HepG2 (cell line): ENCODE results near the gene GRAMD2A. TPM values are rescaled to one million over a fixed set of nuclear protein-coding genes. Genes with fewer than 3 reads are reported as not detected.

Experiments used
- AKNA ChIP-seq: sonication (generic); formaldehyde crosslinking; IDR thresholded peaks from 2 replicates; pipeline ENCODE4 v1.4.0; 2020; ENCODE audit warnings: missing genetic modification reagents, borderline replicate concordance
- BHLHE40 ChIP-seq: IDR thresholded peaks from 2 replicates; pipeline ENCODE4 v1.6.1; 2011; ENCODE audit warnings: low read length, improper control_type of control experiment
- DDIT3 ChIP-seq: sonication (generic); formaldehyde crosslinking; IDR thresholded peaks from 2 replicates; pipeline ENCODE4 v1.4.0; 2020; ENCODE audit warnings: mild to moderate bottlenecking, missing genetic modification reagents
- FOXP4 ChIP-seq: sonication (generic); formaldehyde crosslinking; IDR thresholded peaks from 2 replicates; pipeline ENCODE4 v1.4.0; 2020; ENCODE audit warnings: missing genetic modification reagents
- KLF16 ChIP-seq, 2 experiments: sonication (generic) in 1 of 2; formaldehyde crosslinking in 1 of 2; IDR thresholded peaks; 2 replicates each; pipeline versions ENCODE4 v1.6.1 to v1.8.0; 2016 to 2023; ENCODE audit warnings: missing genetic modification reagents in 2 of 2, missing compliant biosample characterization in 1 of 2
- MED8 ChIP-seq: sonication (generic); formaldehyde crosslinking; IDR thresholded peaks from 2 replicates; pipeline ENCODE4 v1.8.1; 2023; ENCODE audit warnings: mild to moderate bottlenecking, missing genetic modification reagents; ENCODE audit not compliant: insufficient replicate concordance
- MLXIP ChIP-seq: sonication (generic); formaldehyde crosslinking; IDR thresholded peaks from 2 replicates; pipeline ENCODE4 v1.9.0; 2021; ENCODE audit warnings: missing genetic modification reagents, borderline replicate concordance
- PRMT3 ChIP-seq: sonication (generic); formaldehyde crosslinking; IDR thresholded peaks from 2 replicates; pipeline ENCODE4 v1.8.1; 2022; ENCODE audit warnings: low read depth, mild to moderate bottlenecking, moderate library complexity, missing genetic modification reagents, borderline replicate concordance
- SOX13 ChIP-seq, 3 experiments: fragments of 450-650 bp in 1 of 3; sonication (generic) in 1 of 3; formaldehyde crosslinking in 1 of 3; IDR thresholded peaks in 2 of 3; conservative IDR thresholded peaks in 1 of 3; 2 replicates each; pipeline versions ENCODE4 v1.5.0 to v1.6.1; 2016 to 2020; ENCODE audit warnings: antibody characterized with exemption in 1 of 3, mild to moderate bottlenecking in 1 of 3, missing compliant biosample characterization in 1 of 3, missing genetic modification reagents in 1 of 3, moderate library complexity in 1 of 3
- TAF1 ChIP-seq: sonication (generic); formaldehyde crosslinking; IDR thresholded peaks from 2 replicates; pipeline ENCODE4 v1.4.0; 2020; ENCODE audit warnings: missing genetic modification reagents
- TBX3 ChIP-seq: fragments of 450-650 bp; IDR thresholded peaks from 2 replicates; pipeline ENCODE4 v1.6.1; 2017; ENCODE audit warnings: antibody characterized with exemption, mild to moderate bottlenecking, inconsistent platforms, borderline replicate concordance
- TP53 ChIP-seq: sonication (generic); formaldehyde crosslinking; conservative IDR thresholded peaks from 2 replicates; pipeline ENCODE4 v1.4.0; 2020; ENCODE audit warnings: missing genetic modification reagents
- ZNF260 ChIP-seq: sonication (generic); formaldehyde crosslinking; IDR thresholded peaks from 2 replicates; pipeline ENCODE4 v1.4.0; 2020; ENCODE audit warnings: missing genetic modification reagents, low read depth, mild to moderate bottlenecking, borderline replicate concordance
- ZNF530 ChIP-seq: sonication (generic); formaldehyde crosslinking; IDR thresholded peaks from 2 replicates; pipeline ENCODE4 v1.5.0; 2020; ENCODE audit warnings: low read depth, mild to moderate bottlenecking, missing genetic modification reagents
- ZNF557 ChIP-seq: sonication (generic); formaldehyde crosslinking; IDR thresholded peaks from 2 replicates; pipeline ENCODE4 v1.4.0; 2020; ENCODE audit warnings: missing genetic modification reagents
- polyA plus RNA-seq, 8 experiments: library from polyadenylated mRNA; depleted of rRNA in 3 of 8; stranded (reverse) in 7 of 8; unstranded in 1 of 8; fragments of >200 nt; fragmentation: Illumina TruSeq in 4 of 8; extraction: Trizol in 4 of 8; gene quantifications; 2 replicates each; pipeline versions ENCODE4 v1.2.1 to v1.2.3, GENCODE V29; 2011 to 2016; ENCODE audit warnings: low read depth in 4 of 8, missing spikeins in 1 of 8, mixed read lengths in 1 of 8; ENCODE audit not compliant: insufficient read depth in 1 of 8
- total RNA-seq, 5 experiments: library from RNA; depleted of rRNA; stranded (reverse); fragments of >200 nt; fragmentation: Illumina TruSeq; extraction: Trizol; gene quantifications; 2 replicates each; pipeline ENCODE4 v1.2.3, GENCODE V29; 2016; ENCODE audit warnings: low read depth in 1 of 5

GRAMD2A gene
- total and polyA plus RNA-seq, 2 of the 13 experiments (the other 11 are each of a cell fraction or from before 2014, with no cell fraction given), result 0.04 TPM; not detected in 1

GRCh38 chr15:72231066-72231832, 33.7 kb upstream of the GRAMD2A start, which contains the start of gene PKM (continued):
- TF ChIP-seq ZNF557 (CRISPR knock-in tag), result peak; percentile 81; the same call in 1 of the 2 replicates
- no peak for TF ChIP-seq MLXIP (CRISPR knock-in tag)
- TF ChIP-seq PRMT3 (CRISPR knock-in tag), result no peak; the same call in none of the 2 replicates
- TF ChIP-seq TP53 (CRISPR knock-in tag), result no peak; the same call in 1 of the 2 replicates
- no peak; the same call in 1 of the 2 replicates for TF ChIP-seq BHLHE40
- no peak for TF ChIP-seq AKNA (CRISPR knock-in tag)
- TF ChIP-seq SOX13 (IDR thresholded peaks at IDR 0.05), result peak; percentile 41; the same call in 1 of the 2 replicates
- no peak; a peak in 1 of 4 replicates for TF ChIP-seq SOX13 (CRISPR knock-in tag; conservative IDR thresholded peaks at IDR 0.05 in 1 of 2, IDR thresholded peaks at IDR 0.05 in 1 of 2)
- peak; percentile 99 for TF ChIP-seq TAF1 (CRISPR knock-in tag)
- no peak for TF ChIP-seq ZNF260 (CRISPR knock-in tag)
- TF ChIP-seq DDIT3 (CRISPR knock-in tag), result no peak
- TF ChIP-seq MED8 (CRISPR knock-in tag), result peak; percentile 98
- TF ChIP-seq FOXP4, result no peak; the same call in 1 of the 2 replicates
- no peak for TF ChIP-seq TBX3
- TF ChIP-seq ZNF530 (CRISPR knock-in tag), result no peak
- peak in 1 of 2 experiments; percentile 94; a peak in 2 of 4 replicates for TF ChIP-seq KLF16 (CRISPR knock-in tag; IDR thresholded peaks at IDR 0.05)
